ENCODE results near the gene CASK. TPM values are rescaled to one million over a fixed set of nuclear protein-coding genes. Genes with fewer than 3 reads are reported as not detected.

The CASK gene
- total RNA-seq, 2 donors from 2014 or later: 19.7 to 20.4 TPM

DNA sequence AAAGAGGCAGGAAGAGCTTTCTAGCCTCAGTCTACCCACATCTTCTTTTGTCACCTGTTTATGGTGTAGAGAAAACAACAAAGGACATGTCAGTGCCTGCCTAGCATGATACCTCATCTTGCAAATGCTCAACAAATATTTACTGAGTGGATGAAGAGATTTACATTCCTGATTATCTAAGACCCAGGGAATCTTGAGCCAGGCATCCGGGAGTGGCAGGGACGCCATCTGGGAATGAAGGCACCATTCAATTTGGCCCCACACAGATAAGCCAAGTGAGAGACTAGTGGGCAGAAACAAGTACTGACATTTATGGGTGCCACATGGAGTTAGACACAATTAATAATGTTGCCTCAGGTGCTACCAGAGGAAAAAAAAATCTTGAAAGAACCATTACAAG lies 36.8 kb upstream of the CASK start:
- no peaks in the 10 kb centered on the region for H3K27me3 ChIP-seq (replicated peaks; ENCODE audit: insufficient read depth)
- no peak overlapping the region for H3K4me3 ChIP-seq
- no peaks in the 10 kb centered on the region for H3K36me3 ChIP-seq
- no peaks in the 10 kb centered on the region for H3K4me1 ChIP-seq (replicated peaks)
- intact Hi-C loops (cut with DNase I): no loop called here
- 41% methylated on average over 2 of the region's 2 CpGs for WGBS
- no peak for DNase-seq (ENCODE audit: low spot score)
- H3K27ac ChIP-seq: no peak overlapping the region
- H3K9me3 ChIP-seq: no peaks in the 10 kb centered on the region
- TF ChIP-seq POLR2AphosphoS5 (IDR thresholded peaks at IDR 0.05) (no peak), POLR2A (IDR thresholded peaks at IDR 0.05) (no peak)
- TF ChIP-seq, protein P1, sequence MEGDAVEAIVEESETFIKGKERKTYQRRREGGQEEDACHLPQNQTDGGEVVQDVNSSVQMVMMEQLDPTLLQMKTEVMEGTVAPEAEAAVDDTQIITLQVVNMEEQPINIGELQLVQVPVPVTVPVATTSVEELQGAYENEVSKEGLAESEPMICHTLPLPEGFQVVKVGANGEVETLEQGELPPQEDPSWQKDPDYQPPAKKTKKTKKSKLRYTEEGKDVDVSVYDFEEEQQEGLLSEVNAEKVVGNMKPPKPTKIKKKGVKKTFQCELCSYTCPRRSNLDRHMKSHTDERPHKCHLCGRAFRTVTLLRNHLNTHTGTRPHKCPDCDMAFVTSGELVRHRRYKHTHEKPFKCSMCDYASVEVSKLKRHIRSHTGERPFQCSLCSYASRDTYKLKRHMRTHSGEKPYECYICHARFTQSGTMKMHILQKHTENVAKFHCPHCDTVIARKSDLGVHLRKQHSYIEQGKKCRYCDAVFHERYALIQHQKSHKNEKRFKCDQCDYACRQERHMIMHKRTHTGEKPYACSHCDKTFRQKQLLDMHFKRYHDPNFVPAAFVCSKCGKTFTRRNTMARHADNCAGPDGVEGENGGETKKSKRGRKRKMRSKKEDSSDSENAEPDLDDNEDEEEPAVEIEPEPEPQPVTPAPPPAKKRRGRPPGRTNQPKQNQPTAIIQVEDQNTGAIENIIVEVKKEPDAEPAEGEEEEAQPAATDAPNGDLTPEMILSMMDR (IDR thresholded peaks at IDR 0.05): no peak

DNA sequence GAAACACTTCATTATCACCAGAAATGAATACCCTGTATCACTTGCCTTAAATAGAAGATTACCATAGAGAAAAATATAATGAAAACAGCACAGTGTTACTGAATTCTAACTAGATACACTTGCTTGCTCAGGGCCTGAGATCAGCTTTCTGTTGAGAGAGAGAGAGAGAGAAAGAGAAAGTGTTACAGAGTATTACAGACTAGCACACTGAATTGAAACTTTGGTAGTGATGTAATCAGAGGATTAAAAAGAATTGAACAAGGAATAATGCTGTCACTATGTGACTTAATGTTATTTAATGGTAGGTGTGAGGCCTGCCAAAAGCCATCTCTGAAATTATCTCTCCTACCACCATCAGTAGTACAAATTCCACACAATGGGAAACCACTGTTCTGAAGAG lies 35.5 kb upstream of the CASK start:
- no peaks in the 10 kb centered on the region for H3K27me3 ChIP-seq (replicated peaks; ENCODE audit: insufficient read depth)
- H3K4me3 ChIP-seq: no peak overlapping the region
- DNase-seq (ENCODE audit: low spot score): no peak
- intact Hi-C loops (cut with DNase I): no loop called here
- no peaks in the 10 kb centered on the region for H3K4me1 ChIP-seq (replicated peaks)
- H3K27ac ChIP-seq: no peak overlapping the region
- H3K36me3 ChIP-seq: no peaks in the 10 kb centered on the region
- no peaks in the 10 kb centered on the region for H3K9me3 ChIP-seq
- TF ChIP-seq POLR2A (IDR thresholded peaks at IDR 0.05) (no peak), POLR2AphosphoS5 (IDR thresholded peaks at IDR 0.05) (no peak)
- TF ChIP-seq, protein P1 (IDR thresholded peaks at IDR 0.05): no peak

DNA sequence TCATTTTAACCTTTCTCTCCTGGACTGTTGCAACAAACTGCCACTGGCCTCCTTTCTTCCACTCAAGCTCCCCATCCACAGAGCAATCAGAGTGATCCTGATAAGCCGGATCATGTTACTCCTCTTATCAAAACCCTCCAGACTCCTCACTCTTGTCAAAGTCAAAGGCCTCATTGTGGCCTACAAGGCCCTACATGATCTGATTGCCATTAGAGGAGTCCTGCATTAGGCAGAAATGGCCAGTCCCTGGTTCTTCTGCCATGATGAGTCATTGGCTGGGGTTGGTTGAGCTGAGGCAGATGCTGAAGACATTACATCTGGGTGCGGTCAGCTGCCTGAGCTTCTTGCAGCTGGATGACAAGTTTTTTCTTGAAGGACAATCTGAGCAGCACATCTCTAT lies 32.7 kb upstream of the CASK start:
- H3K36me3 ChIP-seq: no peaks in the 10 kb centered on the region
- no peaks in the 10 kb centered on the region for H3K4me1 ChIP-seq (replicated peaks)
- H3K4me3 ChIP-seq: no peak overlapping the region
- no peaks in the 10 kb centered on the region for H3K9me3 ChIP-seq
- intact Hi-C loops (cut with DNase I): no loop called here
- TF ChIP-seq, protein P1 (IDR thresholded peaks at IDR 0.05): no peak
- TF ChIP-seq POLR2AphosphoS5 (IDR thresholded peaks at IDR 0.05) (no peak), POLR2A (IDR thresholded peaks at IDR 0.05) (no peak)
- 92% methylated on average over 2 of the region's 2 CpGs for WGBS
- H3K27ac ChIP-seq: no peak overlapping the region
- no peaks in the 10 kb centered on the region for H3K27me3 ChIP-seq (replicated peaks; ENCODE audit: insufficient read depth)
- DNase-seq (ENCODE audit: low spot score): no peak

GRCh38 chrX:41952102-41952501 lies 28.7 kb upstream of the CASK start:
- 53% methylated on average over 5 of the region's 5 CpGs for WGBS
- Histone ChIP-seq H3K36me3 (no peaks in the 10 kb centered on the region), H3K4me3 (no peak overlapping the region), H3K27ac (no peak overlapping the region), H3K9me3 (no peaks in the 10 kb centered on the region), H3K4me1 (replicated peaks) (no peaks in the 10 kb centered on the region), H3K27me3 (replicated peaks; ENCODE audit: insufficient read depth) (no peaks in the 10 kb centered on the region)
- TF ChIP-seq, protein P1 (IDR thresholded peaks at IDR 0.05): no peak
- TF ChIP-seq POLR2AphosphoS5 (IDR thresholded peaks at IDR 0.05): no peak
- no peak for TF ChIP-seq POLR2A (IDR thresholded peaks at IDR 0.05)
- intact Hi-C loops (cut with DNase I): no loop called here
- no peak for DNase-seq (ENCODE audit: low spot score)

- DNase-seq (ENCODE audit: low spot score): no peak
- TF ChIP-seq POLR2A (IDR thresholded peaks at IDR 0.05): no peak
- TF ChIP-seq, protein P1 (IDR thresholded peaks at IDR 0.05): no peak
- no peak for TF ChIP-seq POLR2AphosphoS5 (IDR thresholded peaks at IDR 0.05)
- Histone ChIP-seq H3K4me1 (replicated peaks) (no peaks in the 10 kb centered on the region), H3K4me3 (no peak overlapping the region), H3K27ac (no peak overlapping the region), H3K9me3 (no peaks in the 10 kb centered on the region), H3K27me3 (replicated peaks; ENCODE audit: insufficient read depth) (no peaks in the 10 kb centered on the region), H3K36me3 (no peaks in the 10 kb centered on the region)
- WGBS: 83% methylated on average over 5 of the region's 5 CpGs
- intact Hi-C loops (cut with DNase I): no loop called here
These were observed 23.7 kb upstream of the CASK start for GRCh38 chrX:41946989-41947612.

Measured in prostate gland (tissue), 2 donors.